Dermis microvascular lymphatic vessel endothelial cell (primary cell): ENCODE data around the gene SEMA4B. TPM values are rescaled to one million over a fixed set of nuclear protein-coding genes. Genes with fewer than 3 reads are reported as not detected.

ENCODE experiments used
- DNase-seq, 2 donors: peaks; one replicate each; pipeline versions ENCODE4 v3.0.0 to v3.0.0-alpha.2; 2010; ENCODE audit warnings: low read depth in 2 of 2
- total RNA-seq: library from RNA; depleted of rRNA; stranded (reverse); fragments of >200 nt; gene quantifications from 2 replicates; pipeline ENCODE4 v1.2.1, GENCODE V29; 2014

SEMA4B gene
- total RNA-seq, 1 donor from 2014 or later = 5.6 TPM

- no peak for DNase-seq
Observed at GRCh38 chr15:90225047-90225446, 23.9 kb downstream of the SEMA4B start.

GRCh38 chr15:90225504-90226234 is 24.5 kb downstream of the SEMA4B start:
- no peak for DNase-seq

GRCh38 chr15:90227336-90227735 is 26.2 kb downstream of the SEMA4B start:
- DNase-seq = no peak

GRCh38 chr15:90227816-90228772 is 27.0 kb downstream of the SEMA4B start:
- DNase-seq = no peak

GRCh38 chr15:90228960-90229359 is 27.8 kb downstream of the SEMA4B start:
- no peak for DNase-seq

GRCh38 chr15:90230071-90230494 is 29.0 kb downstream of the SEMA4B start:
- no peak for DNase-seq

- no peak for DNase-seq
Observed at GRCh38 chr15:90230610-90231009, 29.5 kb downstream of the SEMA4B start.

- DNase-seq = no peak
Observed at GRCh38 chr15:90231028-90232017, 30.2 kb downstream of the SEMA4B start.

GRCh38 chr15:90232196-90232595 is 31.1 kb downstream of the SEMA4B start:
- DNase-seq = no peak

GRCh38 chr15:90232941-90233386 is 31.8 kb downstream of the SEMA4B start:
- DNase-seq = no peak

GRCh38 chr15:90233387-90234095 is 32.4 kb downstream of the SEMA4B start, which contains the start of gene CIB1:
Gene CIB1, minus strand, starts transcription at chr15:90233941. Its CDS starts 56 bp downstream, at chr15:90233885.
- peak in 1 of 2 donors; percentile 97 for DNase-seq

- peak in 1 of 2 donors; percentile 87 for DNase-seq
Observed at GRCh38 chr15:90234096-90234988, 33.2 kb downstream of the SEMA4B start, which contains the start of gene GDPGP1. Gene GDPGP1, plus strand, starts transcription at chr15:90234209. Its CDS starts 6,700 bp downstream, at chr15:90240909.

GRCh38 chr15:90239371-90239770 is 38.2 kb downstream of the SEMA4B start:
- no peak for DNase-seq

- DNase-seq = no peak
Observed at GRCh38 chr15:90240856-90241255, 39.7 kb downstream of the SEMA4B start.

- no peak for DNase-seq
Observed at GRCh38 chr15:90241343-90242192, 40.4 kb downstream of the SEMA4B start.

- no peak for DNase-seq
Observed at GRCh38 chr15:90243943-90244639, 43.0 kb downstream of the SEMA4B start.

GRCh38 chr15:90248789-90249202 is 47.7 kb downstream of the SEMA4B start:
- DNase-seq = no peak
